IMR-90 (cell line): Measurements from ENCODE around the gene C5orf15.
A peak's percentile ranks its signal among the peaks of the same experiment; 100 is the strongest.

Experiments used
- CTCF ChIP-seq: conservative IDR thresholded peaks from 2 replicates; pipeline ENCODE4 v1.5.1; 2012; ENCODE audit warnings: mild to moderate bottlenecking, low read depth, low read length, improper control_type of control experiment
- FOS ChIP-seq: fragments of 150-350 bp; IDR thresholded peaks from 2 replicates; pipeline ENCODE4 v1.6.1; 2016; ENCODE audit warnings: low read depth, low read length

GRCh38 chr5:133968204-133968980, at the start of gene C5orf15:
- no peak for TF ChIP-seq FOS
- TF ChIP-seq CTCF = peak; percentile 23; the same call in 1 of the 2 replicates
